GM13977 (cell line): ENCODE results near the gene KRT84.

Source experiments
- DNase-seq: peaks from one replicate; pipeline ENCODE4 v3.0.0; 2012; ENCODE audit warnings: low spot score
- CTCF ChIP-seq: IDR thresholded peaks from 2 replicates; pipeline ENCODE4 v1.5.1; 2012; ENCODE audit warnings: mild to moderate bottlenecking, control low read depth; ENCODE audit not compliant: insufficient read depth; ENCODE audit errors: extremely low read depth, missing control alignments
- in situ Hi-C: fragments of 300-500 bp; cut with MboI; formaldehyde crosslinking; loops from one replicate; pipeline ENCODE4 v1.12.0; 2022; ENCODE audit warnings: low sequenced_read_pairs, low pct_unique_long_range_greater_than_20kb, mixed read lengths, inconsistent platforms; ENCODE audit not compliant: unreplicated experiment

KRT84 gene

GRCh38 chr12:52341066-52341580, 44.3 kb downstream of the KRT84 start:
- DNase-seq, result no peak
- in situ Hi-C loops, result no loop called here
- no peak for TF ChIP-seq CTCF

GRCh38 chr12:52338241-52338960, 47.1 kb downstream of the KRT84 start:
- no peak for TF ChIP-seq CTCF
- DNase-seq, result no peak
- in situ Hi-C loops, result no loop called here

GRCh38 chr12:52337054-52337453, 48.4 kb downstream of the KRT84 start:
- DNase-seq, result no peak
- no peak for TF ChIP-seq CTCF
- in situ Hi-C loops, result no loop called here

- TF ChIP-seq CTCF, result no peak
- no peak for DNase-seq
- in situ Hi-C loops, result no loop called here
Measured at GRCh38 chr12:52336641-52337040, 48.8 kb downstream of the KRT84 start.

- DNase-seq, result no peak
- no peak for TF ChIP-seq CTCF
- in situ Hi-C loops, result no loop called here
Measured at GRCh38 chr12:52335598-52336262, 49.7 kb downstream of the KRT84 start.

- TF ChIP-seq CTCF, result no peak
- in situ Hi-C loops, result no loop called here
- no peak for DNase-seq
Measured at GRCh38 chr12:52334185-52334584, 51.3 kb downstream of the KRT84 start.
